HG02884 (cell line): ENCODE results near the gene FHIP1B.
"Not testable (repeated sequence)": the region's sequence is repeated elsewhere in the genome, so short reads cannot be mapped to it uniquely, and the experiment has no call there.

Experiments used
- ATAC-seq: cut with Tn5 transposase; IDR thresholded peaks from one replicate; pipeline ENCODE4 v1.9.1; 2021; ENCODE audit warnings: mild to moderate bottlenecking, moderate library complexity; ENCODE audit not compliant: unreplicated experiment

FHIP1B gene

DNA sequence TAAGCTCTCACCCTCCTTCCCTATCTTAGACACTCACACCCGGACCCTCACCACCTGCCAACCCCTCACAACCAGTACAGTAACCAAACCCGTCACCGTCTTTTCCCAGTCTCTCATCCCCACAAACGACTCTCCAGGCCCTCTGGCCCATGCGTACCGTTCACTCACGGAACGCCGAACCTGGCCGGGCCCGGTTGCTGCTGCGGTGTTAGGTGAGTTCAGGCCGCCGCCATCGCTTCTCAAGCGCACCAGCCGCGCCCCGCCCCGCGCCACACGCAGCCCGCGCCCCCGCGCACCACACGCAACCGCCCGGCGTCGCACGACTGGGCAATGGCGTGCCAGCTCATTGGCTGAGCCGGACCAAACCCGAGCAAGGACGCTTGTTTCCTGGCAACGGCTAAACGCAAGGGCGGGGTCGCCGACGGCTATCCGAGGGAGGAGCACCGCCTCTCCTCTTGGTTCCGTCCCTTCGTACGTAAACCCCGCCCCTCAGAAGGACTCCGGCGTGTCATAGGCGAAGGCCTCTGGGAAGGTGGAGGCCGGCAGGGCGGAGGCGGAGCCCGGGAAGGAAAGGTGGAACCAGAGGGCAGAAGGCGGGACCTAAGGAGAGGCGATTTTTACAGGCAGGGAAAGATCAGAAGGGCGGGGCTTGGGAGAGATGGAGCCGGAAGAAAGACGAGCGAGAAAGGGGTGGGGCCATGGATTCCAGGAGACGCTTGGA lies at the start of gene FHIP1B:
TSS of gene FHIP1B (minus strand) at position 250 of the 721 bp plus-strand sequence. CDS start 10,120 bp downstream, outside the sequence.
- peak; percentile 93 for ATAC-seq

DNA sequence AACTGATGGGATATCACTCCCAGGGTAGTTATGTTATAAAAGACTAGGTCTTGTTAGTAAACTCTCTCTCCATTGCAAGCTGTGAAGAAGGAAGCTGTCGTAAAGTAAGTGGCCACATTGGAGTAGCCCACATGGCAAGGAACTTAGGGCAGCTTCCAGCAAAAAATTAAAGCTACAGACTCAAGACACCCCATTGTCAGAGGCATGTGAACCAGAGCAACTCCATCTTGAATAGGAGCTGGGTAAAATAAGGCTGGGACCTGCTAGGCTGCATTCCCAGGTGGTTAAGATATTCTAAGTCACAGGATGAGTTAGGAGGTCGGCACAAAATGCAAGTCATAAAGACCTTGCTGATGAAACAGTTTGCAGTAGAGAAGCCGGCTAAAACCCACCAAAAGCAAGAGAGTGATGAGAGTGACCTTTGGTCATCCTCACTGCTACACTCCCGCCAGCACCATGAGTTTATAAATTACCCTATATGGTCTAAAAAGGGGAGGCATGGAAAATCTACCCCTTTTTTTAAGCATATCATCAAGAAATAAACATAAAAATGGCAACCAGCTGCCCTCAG lies 49.1 kb upstream of the FHIP1B start:
- ATAC-seq, result no peak

DNA sequence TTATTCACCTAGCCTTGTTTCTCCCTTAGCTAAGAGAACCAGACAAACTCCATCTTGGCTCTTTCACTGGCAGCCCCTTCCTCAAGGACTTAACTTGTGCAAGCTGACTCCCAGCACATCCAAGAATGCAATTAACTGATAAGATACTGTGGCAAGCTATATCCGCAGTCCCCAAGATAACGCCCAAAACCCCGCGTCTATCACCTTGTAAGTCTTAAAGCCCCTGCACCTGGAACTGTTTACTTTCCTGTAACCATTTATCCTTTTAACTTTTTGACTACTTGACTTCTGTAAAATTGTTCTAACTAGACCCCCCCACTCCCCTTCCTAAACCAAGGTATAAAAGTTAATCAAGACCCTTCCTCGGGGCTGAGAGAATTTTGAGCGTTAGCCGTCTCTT lies 46.4 kb upstream of the FHIP1B start:
- ATAC-seq, result not testable (repeated sequence)

DNA sequence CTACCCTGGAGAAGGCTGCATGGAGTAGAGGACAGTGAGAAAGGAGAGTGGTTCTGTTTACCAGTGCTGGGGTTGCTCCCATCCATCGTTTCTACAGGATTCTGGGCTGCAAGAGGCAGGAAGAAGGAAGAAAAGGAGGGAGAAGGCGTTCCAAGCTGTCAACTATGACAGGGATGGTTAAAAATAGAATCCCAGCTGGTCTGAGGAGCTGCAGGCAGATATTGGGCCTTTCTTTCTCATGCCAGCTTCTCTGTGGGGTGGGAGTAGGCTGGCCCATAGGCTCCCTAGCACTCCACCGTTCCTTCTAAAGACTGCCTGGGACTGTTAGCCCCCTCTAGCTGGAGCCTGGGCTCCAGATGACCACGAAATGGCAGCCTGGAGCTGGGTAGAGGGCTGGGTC lies 38.8 kb upstream of the FHIP1B start:
- ATAC-seq, result no peak

DNA sequence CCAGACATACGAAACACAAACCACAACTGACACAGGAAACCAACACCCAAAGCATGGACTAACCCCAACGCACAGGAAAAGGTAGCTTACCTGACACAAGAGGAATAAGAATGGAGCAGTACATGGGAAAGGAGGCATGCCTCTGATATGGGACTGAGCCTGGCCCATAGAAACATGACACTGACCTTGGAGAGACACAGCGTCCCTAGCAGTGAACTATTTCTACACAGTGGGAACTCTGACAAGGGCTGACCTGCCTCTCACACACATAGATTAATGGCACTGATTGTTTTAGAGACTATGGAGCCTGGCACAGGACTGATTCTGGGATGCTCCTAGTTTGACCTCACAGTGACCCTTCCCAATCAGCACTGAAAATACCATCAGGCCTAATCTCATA lies 37.2 kb upstream of the FHIP1B start:
- ATAC-seq, result no peak

DNA sequence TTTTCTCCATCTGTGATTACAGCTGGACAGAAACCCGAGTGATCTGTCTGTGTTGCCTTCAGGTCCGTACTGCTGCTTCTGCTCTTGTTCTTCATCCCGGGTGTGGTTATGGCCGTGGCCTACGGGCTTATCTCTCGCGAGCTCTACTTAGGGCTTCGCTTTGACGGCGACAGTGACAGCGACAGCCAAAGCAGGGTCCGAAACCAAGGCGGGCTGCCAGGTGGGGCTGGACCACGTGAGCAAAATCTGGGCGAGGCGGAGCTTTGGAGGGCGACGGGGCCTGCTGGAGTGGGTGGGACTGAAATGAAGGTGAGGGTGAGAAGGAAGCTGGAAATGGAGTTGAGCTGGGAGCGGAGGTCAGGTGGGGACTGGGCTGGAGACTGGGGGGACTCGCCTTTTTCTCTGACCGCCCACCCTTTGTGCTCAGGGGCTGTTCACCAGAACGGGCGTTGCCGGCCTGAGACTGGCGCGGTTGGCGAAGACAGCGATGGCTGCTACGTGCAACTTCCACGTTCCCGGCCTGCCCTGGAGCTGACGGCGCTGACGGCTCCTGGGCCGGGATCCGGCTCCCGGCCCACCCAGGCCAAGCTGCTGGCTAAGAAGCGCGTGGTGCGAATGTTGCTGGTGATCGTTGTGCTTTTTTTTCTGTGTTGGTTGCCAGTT lies 36.3 kb upstream of the FHIP1B start:
- ATAC-seq, result no peak

DNA sequence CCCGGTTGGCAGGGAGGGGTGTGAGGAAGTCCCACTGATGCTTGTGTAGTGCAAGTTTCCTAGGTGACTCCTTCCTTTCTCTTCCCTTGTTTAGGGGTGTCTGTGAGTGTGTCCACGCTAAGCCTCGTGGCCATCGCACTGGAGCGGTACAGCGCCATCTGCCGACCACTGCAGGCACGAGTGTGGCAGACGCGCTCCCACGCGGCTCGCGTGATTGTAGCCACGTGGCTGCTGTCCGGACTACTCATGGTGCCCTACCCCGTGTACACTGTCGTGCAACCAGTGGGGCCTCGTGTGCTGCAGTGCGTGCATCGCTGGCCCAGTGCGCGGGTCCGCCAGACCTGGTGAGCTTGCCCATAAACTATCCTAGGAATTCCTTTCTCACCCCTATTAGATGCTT lies 35.6 kb upstream of the FHIP1B start:
- no peak for ATAC-seq

DNA sequence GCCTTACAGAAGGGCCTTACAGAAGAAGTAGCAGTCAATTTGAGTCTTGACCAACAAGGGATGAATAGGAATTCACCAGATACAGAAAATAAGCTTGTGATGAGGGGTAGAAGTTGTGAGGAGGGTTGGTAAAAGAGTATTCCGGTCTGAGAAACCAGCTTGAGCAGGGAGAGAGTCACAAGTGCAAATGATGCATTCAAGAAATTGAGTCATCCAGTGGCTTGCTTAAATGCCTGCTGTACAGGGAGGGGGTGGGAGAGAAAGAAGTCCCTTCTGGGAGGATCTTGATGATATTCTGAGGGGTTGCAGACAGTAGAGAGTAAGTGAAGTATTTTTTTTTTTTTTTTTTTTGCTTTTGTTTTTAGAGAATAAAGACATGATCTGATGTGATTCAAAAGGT lies 34.4 kb upstream of the FHIP1B start:
- no peak for ATAC-seq

DNA sequence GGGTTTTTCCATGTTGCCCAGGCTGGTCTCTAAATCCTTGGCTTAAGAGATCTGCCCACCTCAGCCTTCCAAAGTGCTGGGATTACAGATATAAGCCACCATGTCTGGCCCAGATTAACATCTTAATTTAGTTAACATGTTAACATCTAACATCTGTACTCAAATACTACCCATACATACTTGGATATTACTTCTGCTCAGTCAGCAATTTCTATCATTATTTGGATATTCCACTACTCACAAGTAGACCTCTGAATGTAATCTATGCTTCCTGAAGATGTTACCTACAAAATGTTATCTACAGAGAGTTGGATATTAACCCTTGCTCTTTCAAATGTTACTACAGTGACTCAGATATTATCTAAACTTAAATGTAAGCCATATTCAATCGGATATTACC lies 29.2 kb upstream of the FHIP1B start:
- ATAC-seq, result no peak

DNA sequence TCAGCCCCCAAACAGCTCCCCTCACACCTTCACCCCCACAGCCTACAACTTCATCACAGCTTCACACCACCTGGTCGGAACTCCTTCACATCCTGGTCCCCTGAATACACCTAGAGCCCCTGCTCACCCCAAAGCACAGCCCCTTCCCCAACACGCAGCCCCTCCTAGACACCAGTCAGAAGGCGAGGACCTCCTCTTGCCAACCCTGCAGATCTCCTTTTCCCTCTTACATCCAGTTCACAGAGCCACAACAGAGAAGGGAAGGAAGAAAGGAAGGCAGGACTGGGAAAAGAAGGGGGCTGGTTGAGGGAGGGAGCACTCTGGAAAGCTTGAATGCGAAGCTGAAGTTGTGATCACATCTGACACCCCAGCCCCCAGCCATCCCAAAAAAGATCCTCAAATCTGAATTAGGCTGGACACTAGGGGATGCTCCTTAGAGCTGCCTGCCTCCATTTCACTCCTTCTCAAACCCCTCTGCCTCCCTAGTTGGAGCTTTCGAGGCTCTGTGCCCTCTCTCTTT lies 25.8 kb upstream of the FHIP1B start:
- no peak for ATAC-seq

DNA sequence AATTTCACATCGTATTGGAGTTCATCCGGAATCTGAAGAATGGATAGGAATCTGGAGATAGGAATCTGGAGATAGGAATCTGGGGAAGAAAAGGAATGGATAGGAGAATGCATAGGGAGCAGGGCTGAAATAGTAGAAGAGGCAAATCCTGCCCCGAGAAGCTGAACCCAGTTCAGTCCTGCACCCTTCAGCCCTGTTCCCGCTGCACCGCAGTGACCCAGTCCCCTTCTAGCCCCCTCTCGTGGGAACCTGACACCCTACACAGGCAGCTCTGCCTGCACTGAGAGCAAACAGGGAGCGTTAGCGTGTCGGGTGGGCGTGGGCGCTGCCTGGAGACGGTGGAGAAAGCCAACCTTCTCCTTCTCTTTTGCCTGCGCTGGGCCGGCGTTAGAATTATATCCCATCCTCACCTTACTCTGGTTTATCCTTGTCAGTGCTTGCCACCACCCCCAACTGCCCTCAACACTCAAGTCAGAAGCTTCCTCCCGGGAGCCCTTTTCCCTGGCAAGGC lies 24.2 kb upstream of the FHIP1B start:
- no peak for ATAC-seq

DNA sequence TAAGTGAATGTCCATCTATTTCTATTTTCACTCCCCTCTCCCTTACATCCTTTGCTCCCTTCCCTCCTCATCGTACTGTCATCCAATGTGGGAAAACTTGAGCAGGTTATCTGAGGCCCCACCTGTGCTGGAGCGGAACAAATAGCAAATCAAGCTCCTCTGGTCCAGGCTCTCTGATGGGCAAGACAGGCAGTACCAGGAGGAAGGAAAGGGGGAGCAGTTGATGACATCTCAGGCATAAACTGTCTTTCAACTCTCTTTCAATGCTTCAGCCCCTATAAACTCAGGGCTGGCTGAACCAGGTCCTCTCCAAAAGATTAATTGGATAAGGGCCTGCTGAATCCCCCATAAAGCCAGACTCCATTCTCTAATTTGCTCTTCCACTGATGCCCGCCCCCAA lies 23.7 kb upstream of the FHIP1B start:
- ATAC-seq, result no peak

DNA sequence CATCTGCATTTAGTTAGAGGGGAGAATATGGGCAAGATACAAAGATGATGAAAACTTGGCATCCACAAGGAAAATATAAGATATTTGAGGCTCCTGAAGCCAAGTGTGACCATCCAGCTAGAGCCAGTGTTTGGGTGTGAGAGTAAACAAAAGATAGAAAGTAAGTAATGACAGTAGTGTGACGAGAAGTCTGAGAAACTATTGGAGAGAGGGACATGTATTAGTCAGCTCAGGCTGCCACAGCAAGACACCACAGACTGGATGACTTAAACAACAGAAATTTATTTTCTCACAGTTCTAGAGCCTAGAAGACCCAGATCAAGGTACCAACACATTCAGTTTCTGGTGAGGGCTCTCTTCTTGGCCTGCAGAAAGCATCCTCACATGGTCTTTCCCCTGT lies 18.8 kb upstream of the FHIP1B start:
- peak; percentile 67 for ATAC-seq

DNA sequence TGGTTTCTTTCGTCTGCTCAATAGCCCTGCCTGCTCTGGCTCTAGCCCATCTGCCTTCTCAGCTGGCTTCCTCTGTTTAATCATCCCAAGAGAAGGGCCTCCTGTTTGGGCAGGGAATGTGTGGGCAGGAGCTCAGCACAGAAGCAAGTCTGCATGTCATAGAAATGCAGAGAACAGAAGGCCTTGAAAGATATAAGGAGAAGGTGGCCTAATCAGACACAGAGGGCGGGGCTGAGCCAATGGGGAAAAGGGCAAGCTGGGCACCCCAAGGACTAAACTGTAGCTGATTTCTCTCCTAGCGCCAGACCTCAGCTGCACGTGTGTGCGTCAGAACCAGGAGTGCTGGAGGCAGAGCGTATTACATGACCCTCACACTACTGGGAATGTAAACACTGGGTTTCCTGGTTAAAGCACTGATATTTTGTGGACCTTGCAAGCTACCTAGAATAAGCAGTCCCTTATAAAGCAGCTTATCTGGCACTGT lies 17.6 kb upstream of the FHIP1B start:
- ATAC-seq, result no peak

DNA sequence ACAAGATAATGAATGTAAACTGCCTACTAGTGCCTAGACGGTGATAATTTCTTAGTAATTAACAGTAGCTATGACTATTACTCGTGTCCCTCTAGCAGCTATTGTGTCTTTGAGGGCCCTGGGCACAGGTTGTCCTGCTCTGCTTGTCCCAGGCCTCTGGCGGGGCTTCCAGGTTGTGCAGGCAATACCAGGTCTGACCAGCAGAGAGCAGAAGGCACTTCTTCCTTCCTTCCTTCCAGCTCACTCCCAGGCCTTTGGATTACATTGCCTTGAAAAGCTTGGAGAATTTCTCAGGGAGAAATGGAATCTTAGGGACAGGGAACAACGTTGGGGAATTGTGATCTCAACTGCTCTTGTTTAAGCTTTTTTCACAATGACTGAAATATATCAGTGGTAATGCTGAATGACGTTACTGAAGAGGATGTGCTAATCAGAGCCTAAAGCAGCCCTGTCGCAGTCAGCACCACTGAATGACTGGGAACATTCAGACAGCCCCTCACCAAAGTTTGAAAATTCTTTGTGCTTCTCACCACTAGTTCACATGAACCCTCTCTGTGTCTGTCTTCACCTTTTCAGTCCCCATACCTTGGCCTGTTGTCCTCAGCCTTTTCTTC lies 16.8 kb upstream of the FHIP1B start:
- peak; percentile 82 for ATAC-seq

DNA sequence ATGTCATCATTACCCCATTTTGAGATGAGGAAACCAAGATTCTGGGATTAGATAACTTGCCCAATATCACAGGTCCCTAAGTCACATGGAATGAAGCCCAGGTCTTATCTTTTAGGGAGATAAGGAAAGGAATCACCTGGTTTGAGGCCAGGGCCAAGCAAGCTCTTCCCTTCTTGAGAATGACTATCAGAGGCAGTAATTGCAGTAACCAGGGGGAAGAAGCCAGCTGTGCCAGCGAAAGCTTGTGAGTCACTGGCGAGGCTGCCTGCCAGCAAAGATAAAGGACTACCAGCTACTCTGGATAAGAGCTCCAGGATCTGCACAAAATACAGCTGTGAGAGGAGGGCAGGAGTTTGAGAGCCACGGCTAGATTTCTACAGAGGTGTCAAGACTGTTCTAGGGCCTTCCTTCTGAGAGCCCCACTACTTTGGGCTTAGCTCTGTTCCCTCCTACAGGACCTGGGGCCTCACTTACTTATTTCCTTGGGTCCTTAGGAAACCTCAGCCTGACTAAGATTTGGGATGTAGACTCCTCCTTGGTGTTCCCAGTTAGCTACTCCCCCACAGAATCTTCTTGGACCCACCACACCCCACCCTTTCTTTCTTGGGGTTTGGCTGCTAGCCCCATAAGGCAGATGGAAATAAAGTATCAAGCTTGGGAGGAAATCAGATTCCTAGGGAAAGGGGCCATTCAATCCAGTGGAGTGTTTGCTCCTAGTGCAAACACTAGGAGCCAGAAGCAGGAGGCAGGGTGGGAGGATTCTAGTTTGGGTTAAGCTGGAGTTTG lies 15.5 kb upstream of the FHIP1B start:
- no peak for ATAC-seq

DNA sequence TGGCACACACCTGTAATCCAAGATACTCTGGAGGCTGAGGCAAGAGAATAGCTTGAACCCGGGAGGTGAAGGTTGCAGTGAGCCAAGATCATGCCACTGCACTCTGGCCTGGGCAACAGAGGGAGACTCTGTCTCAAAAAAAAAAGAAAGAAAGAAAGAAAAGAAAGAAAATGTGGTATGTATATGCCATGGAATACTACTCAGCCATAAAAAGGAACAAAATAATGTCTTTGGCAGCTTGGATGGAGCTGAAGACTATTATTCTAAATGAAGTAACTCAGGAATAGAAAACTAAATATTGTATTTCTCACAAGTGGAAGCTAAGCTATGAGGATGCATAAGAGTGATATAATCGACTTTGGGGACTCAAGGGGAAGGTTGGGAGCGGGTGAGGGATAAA lies 14.5 kb upstream of the FHIP1B start:
- ATAC-seq, result not testable (repeated sequence)

DNA sequence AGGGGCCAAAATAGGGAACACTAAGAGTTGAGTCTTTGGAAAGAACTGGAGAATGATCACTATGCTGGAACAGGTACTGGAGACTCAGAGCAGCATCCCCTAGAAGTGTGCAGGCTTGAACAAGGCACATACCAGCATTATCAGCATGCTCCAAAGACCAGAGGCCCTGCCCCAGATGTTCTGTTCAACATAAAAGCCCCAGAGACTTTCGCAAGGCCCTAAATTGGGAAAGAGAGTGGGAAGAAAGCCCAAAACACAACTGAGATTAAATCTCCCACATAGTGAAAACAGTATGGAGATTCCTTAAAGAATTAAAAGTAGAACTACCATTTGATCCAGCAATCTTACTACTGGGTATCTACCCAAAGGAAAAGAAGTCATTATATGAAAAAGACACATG lies 13.8 kb upstream of the FHIP1B start:
- no peak for ATAC-seq

DNA sequence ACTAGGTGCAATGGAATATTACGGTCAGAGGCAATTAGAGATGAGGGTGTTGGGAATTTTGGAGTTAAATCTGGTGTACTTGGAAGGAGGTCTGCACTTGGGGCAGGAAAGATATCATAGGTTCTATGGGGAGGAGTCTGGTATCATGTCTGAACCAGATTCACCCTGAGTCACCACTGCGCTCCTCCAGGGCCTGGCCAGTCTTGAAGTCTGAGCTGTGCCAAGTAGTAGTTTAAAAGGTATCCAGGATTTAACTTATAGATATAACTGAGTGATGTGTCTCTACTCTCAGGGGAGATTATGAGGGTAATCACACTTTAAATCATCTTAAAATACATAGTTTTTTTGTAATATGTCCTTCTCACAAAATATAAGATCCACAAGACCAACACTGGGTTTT lies 11.1 kb upstream of the FHIP1B start:
- ATAC-seq, result no peak

DNA sequence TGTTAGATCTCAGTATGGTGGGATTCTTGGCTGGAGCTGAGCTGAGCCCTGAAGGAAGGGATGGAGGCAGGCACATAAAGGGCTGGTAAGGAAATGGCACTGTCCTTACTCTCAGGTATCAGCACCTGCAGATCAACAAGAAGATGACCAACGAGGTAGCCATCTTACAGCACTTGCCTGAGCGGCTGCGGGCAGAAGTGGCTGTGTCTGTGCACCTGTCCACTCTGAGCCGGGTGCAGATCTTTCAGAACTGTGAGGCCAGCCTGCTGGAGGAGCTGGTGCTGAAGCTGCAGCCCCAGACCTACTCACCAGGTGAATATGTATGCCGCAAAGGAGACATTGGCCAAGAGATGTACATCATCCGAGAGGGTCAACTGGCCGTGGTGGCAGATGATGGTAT lies 6.9 kb upstream of the FHIP1B start:
- ATAC-seq, result no peak

DNA sequence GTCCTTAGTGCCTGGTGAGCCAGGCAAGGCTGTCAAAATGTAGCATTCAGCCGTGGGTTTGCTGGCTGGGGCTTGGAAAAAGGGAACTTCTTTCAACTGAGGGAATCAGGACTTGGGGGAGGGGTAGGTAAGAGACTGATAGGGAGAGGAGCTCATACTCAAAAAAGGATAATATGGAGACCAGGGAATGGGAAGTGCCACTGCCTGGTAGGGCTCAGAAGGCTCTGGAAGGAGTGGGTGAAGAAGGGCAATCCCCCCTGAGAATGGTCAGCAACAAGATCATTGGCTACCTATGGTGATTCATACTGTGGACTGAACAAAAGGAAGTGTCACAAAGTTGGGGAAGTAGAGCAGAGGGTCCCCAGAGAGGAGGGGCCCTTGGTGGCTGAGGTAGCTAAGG lies 6.3 kb upstream of the FHIP1B start:
- no peak for ATAC-seq
